SK-N-SH (cell line): ENCODE data around the gene GRK5. TPM values are rescaled to one million over a fixed set of nuclear protein-coding genes. Genes with fewer than 3 reads are reported as not detected.

Experiments
- CTCF ChIA-PET: fragments of 300-600, 350-600 bp; formaldehyde crosslinking; extraction: SDS; loops from one replicate; lab custom pipeline; 2021; lab: Yijun Ruan, JAX
- POLR2A ChIA-PET: fragments of 350-600 bp; sonication (Branson Sonifier 250); formaldehyde crosslinking; extraction: SDS; loops from one replicate; lab custom pipeline; 2020; ENCODE audit warnings: antibody characterized with exemption, inconsistent platforms; lab: Yijun Ruan, JAX
- DNase-seq: peaks from one replicate; pipeline ENCODE4 v3.0.0; 2012
- H2AFZ ChIP-seq: fragments of 200-600 bp; sonication (generic); 2 replicates; pipeline ENCODE4 v1.8.1; 2016; ENCODE audit warnings: antibody characterized with exemption, mild to moderate bottlenecking, low read depth
- H3F3A ChIP-seq: fragments of 200-600 bp; sonication (generic); replicated peaks from 2 replicates; pipeline ENCODE3; 2016; ENCODE audit warnings: antibody characterized with exemption, mild to moderate bottlenecking; ENCODE audit not compliant: insufficient read depth
- H3K27ac ChIP-seq, 2 experiments: fragments of 200-500 bp in 1 of 2; fragments of 200-600 bp in 1 of 2; sonication (Bioruptor generic) in 1 of 2; sonication (generic), shearing (Covaris generic) in 1 of 2; 2 replicates each; pipeline versions ENCODE4 v1.5.1 to v1.6.1; 2014 to 2016; ENCODE audit warnings: low read depth in 2 of 2, inconsistent platforms in 1 of 2, low read length in 1 of 2, mild to moderate bottlenecking in 1 of 2, mixed read lengths in 1 of 2
- H3K27me3 ChIP-seq: fragments of 200-600 bp; sonication (generic), shearing (Covaris generic); 2 replicates; pipeline ENCODE4 v1.6.1; 2016; ENCODE audit warnings: mixed run types; ENCODE audit not compliant: insufficient read depth
- H3K36me3 ChIP-seq, 2 experiments: fragments of 200-500 bp in 1 of 2; fragments of 200-600 bp in 1 of 2; sonication (Bioruptor generic) in 1 of 2; sonication (generic) in 1 of 2; replicated peaks in 1 of 2; 2 replicates each; pipeline versions ENCODE3 to v1.5.1; 2014 to 2016; ENCODE audit warnings: low read length in 1 of 2, mild to moderate bottlenecking in 1 of 2; ENCODE audit not compliant: insufficient read depth in 2 of 2, control insufficient read depth in 1 of 2
- H3K4me1 ChIP-seq, 2 experiments: fragments of 200-500 bp in 1 of 2; fragments of 200-600 bp in 1 of 2; sonication (Bioruptor generic) in 1 of 2; sonication (generic), shearing (Covaris generic) in 1 of 2; 2 replicates each; pipeline versions ENCODE4 v1.5.1 to v1.6.1; 2014 to 2016; ENCODE audit warnings: low read depth in 1 of 2, low read length in 1 of 2, mixed run types in 1 of 2; ENCODE audit not compliant: insufficient read depth in 2 of 2, control insufficient read depth in 1 of 2
- H3K4me2 ChIP-seq: fragments of 200-600 bp; sonication (generic), shearing (Covaris generic); 2 replicates; pipeline ENCODE4 v1.6.1; 2017; ENCODE audit warnings: mixed run types
- H3K4me3 ChIP-seq, 2 experiments: fragments of 200-500 bp in 1 of 2; fragments of 200-600 bp in 1 of 2; sonication (Bioruptor generic) in 1 of 2; sonication (generic), shearing (Covaris generic) in 1 of 2; 2 replicates each; pipeline versions ENCODE4 v1.5.1 to v1.8.1; 2014 to 2016; ENCODE audit warnings: low read depth in 2 of 2, inconsistent platforms in 1 of 2, low read length in 1 of 2, mild to moderate bottlenecking in 1 of 2, mixed read lengths in 1 of 2, moderate library complexity in 1 of 2
- H3K79me2 ChIP-seq: fragments of 200-600 bp; sonication (generic); 2 replicates; pipeline ENCODE4 v1.8.1; 2017; ENCODE audit warnings: mild to moderate bottlenecking; ENCODE audit not compliant: insufficient read depth
- H3K9ac ChIP-seq: fragments of 200-600 bp; sonication (generic); 2 replicates; pipeline ENCODE4 v1.6.1; 2017; ENCODE audit warnings: mixed run types
- H3K9me2 ChIP-seq: fragments of 200-600 bp; sonication (generic); 2 replicates; pipeline ENCODE4 v1.6.1; 2017; ENCODE audit warnings: mixed run types
- H3K9me3 ChIP-seq: fragments of 200-600 bp; sonication (generic); 2 replicates; pipeline ENCODE4 v1.6.1; 2017; ENCODE audit warnings: mixed run types, mild to moderate bottlenecking, moderate library complexity
- H4K20me1 ChIP-seq: fragments of 200-600 bp; sonication (generic); 2 replicates; pipeline ENCODE4 v1.6.1; 2017; ENCODE audit warnings: mild to moderate bottlenecking, mixed run types; ENCODE audit not compliant: insufficient read depth
- CHD2 ChIP-seq: fragments of 150-350 bp; IDR thresholded peaks from 2 replicates; pipeline ENCODE4 v1.6.1; 2018; ENCODE audit warnings: low read length; ENCODE audit not compliant: partially characterized antibody
- ELF1 ChIP-seq: IDR thresholded peaks from 2 replicates; pipeline ENCODE4 v1.4.0; 2012
- EZH2phosphoT487 ChIP-seq: fragments of 200-600 bp; sonication (generic); IDR thresholded peaks from 2 replicates; pipeline ENCODE4 v1.6.1; 2017; ENCODE audit warnings: low read depth, mixed run types, mild to moderate bottlenecking, antibody characterized with exemption, moderate library complexity, borderline replicate concordance
- FOSL2 ChIP-seq: IDR thresholded peaks from 2 replicates; pipeline ENCODE4 v1.4.0; 2012; ENCODE audit warnings: low read depth, mild to moderate bottlenecking, moderate library complexity, borderline replicate concordance
- FOXM1 ChIP-seq: IDR thresholded peaks from 2 replicates; pipeline ENCODE4 v1.4.0; 2012; ENCODE audit warnings: low read depth, mild to moderate bottlenecking
- GABPA ChIP-seq: IDR thresholded peaks from 2 replicates; pipeline ENCODE4 v1.4.0; 2012; ENCODE audit warnings: low read depth, mild to moderate bottlenecking
- IRF3 ChIP-seq: fragments of 150-350 bp; IDR thresholded peaks from 2 replicates; pipeline ENCODE4 v1.6.1; 2016; ENCODE audit warnings: mild to moderate bottlenecking, low read depth, low read length
- JUND ChIP-seq: IDR thresholded peaks from 2 replicates; pipeline ENCODE4 v1.4.0; 2012
- MXI1 ChIP-seq: IDR thresholded peaks from 2 replicates; pipeline ENCODE4 v1.6.1; 2012; ENCODE audit warnings: mild to moderate bottlenecking, low read depth, low read length, improper control_type of control experiment
- NRF1 ChIP-seq: IDR thresholded peaks from 2 replicates; pipeline ENCODE4 v1.6.1; 2012; ENCODE audit warnings: low read depth, mild to moderate bottlenecking, low read length
- PBX3 ChIP-seq: IDR thresholded peaks from 2 replicates; pipeline ENCODE4; 2012
- RAD21 ChIP-seq: IDR thresholded peaks from 2 replicates; pipeline ENCODE4 v1.6.1; 2012; ENCODE audit warnings: mild to moderate bottlenecking, low read length
- RCOR1 ChIP-seq: fragments of 150-350 bp; IDR thresholded peaks from 2 replicates; pipeline ENCODE4 v1.6.1; 2017; ENCODE audit warnings: antibody characterized with exemption, low read length
- REST ChIP-seq: IDR thresholded peaks from 2 replicates; pipeline ENCODE4 v1.6.1; 2012; ENCODE audit warnings: mild to moderate bottlenecking, low read depth, low read length, moderate library complexity
- SIN3A ChIP-seq: IDR thresholded peaks from 2 replicates; pipeline ENCODE4 v1.6.1; 2012; ENCODE audit warnings: low read depth, mild to moderate bottlenecking, low read length, moderate library complexity, borderline replicate concordance
- SMC3 ChIP-seq: IDR thresholded peaks from 2 replicates; pipeline ENCODE4 v1.6.1; 2012; ENCODE audit warnings: low read depth, low read length, improper control_type of control experiment
- TAF1 ChIP-seq: IDR thresholded peaks from 2 replicates; pipeline ENCODE4 v1.6.1; 2012; ENCODE audit warnings: low read depth, mild to moderate bottlenecking, low read length, moderate library complexity, borderline replicate concordance
- TCF12 ChIP-seq: IDR thresholded peaks from 2 replicates; pipeline ENCODE4 v1.4.0; 2012
- USF2 ChIP-seq: fragments of 150-350 bp; IDR thresholded peaks from 2 replicates; pipeline ENCODE4 v1.6.1; 2017; ENCODE audit warnings: antibody characterized with exemption, low read length, low read depth, borderline replicate concordance
- YY1 ChIP-seq: IDR thresholded peaks from 2 replicates; pipeline ENCODE4 v1.4.0; 2012; ENCODE audit warnings: low read depth, mild to moderate bottlenecking
- WGBS: methylation state at CpG from one replicate; pipeline ENCODE4 v1.1.6; 2017; ENCODE audit warnings: low lambda C conversion rate; 5-methylcytosine and 5-hydroxymethylcytosine counted together
- polyA plus RNA-seq, 3 experiments: library from polyadenylated mRNA; depleted of rRNA; stranded (reverse); fragments of >200 nt; gene quantifications; 2 replicates each; pipeline ENCODE4 v1.2.3, GENCODE V29; 2012

GRK5 gene
- polyA plus RNA-seq, 1 of the 3 experiments (the other 2 are of a cell fraction): 12.1 TPM

GRCh38 chr10:119292968-119293760, 85.8 kb downstream of the GRK5 start:
- ChIA-PET POLR2A (no interaction called here), CTCF (interaction anchor here (0.9 kb wide), 1 partner anchor 26 kb away, joined by 3 read pairs; no protein-coding TSS in a partner anchor)
- Histone ChIP-seq H3K36me3 (no peaks in the 10 kb centered on the region), H3F3A (no peaks in the 10 kb centered on the region), H3K9ac (no peak overlapping the region), H3K4me2 (no peak overlapping the region), H3K4me1 (peaks cover 0 to 22% of the 10 kb centered on the region in 2 experiments; a peak in 1 of 4 replicates), H3K9me3 (no peaks in the 10 kb centered on the region), H3K27ac (no peak overlapping the region), H4K20me1 (no peaks in the 10 kb centered on the region), H3K79me2 (no peaks in the 10 kb centered on the region), H3K27me3 (no peaks in the 10 kb centered on the region), H2AFZ (no peak overlapping the region), H3K4me3 (no peak overlapping the region), H3K9me2 (no peaks in the 10 kb centered on the region)
- WGBS: 89% methylated on average over 11 of the region's 11 CpGs
- no peak for DNase-seq
- TF ChIP-seq FOXM1 (no peak), CHD2 (no peak), TAF1 (no peak), SIN3A (no peak), JUND (no peak), EZH2phosphoT487 (no peak), PBX3 (no peak), MXI1 (no peak), RCOR1 (no peak)

GRCh38 chr10:119296703-119297102, 89.3 kb downstream of the GRK5 start:
- no peak overlapping the region for H3K4me3 ChIP-seq
- no peak for DNase-seq

More at GRCh38 chr10:119296703-119297102, 89.3 kb downstream of the GRK5 start:
- Histone ChIP-seq H3K36me3 (no peaks in the 10 kb centered on the region), H3F3A (no peaks in the 10 kb centered on the region), H3K79me2 (no peaks in the 10 kb centered on the region), H4K20me1 (no peaks in the 10 kb centered on the region), H3K27me3 (no peaks in the 10 kb centered on the region), H3K9me2 (no peaks in the 10 kb centered on the region), H3K4me2 (no peak overlapping the region), H3K9ac (no peak overlapping the region)
- POLR2A ChIA-PET: no interaction called here
- CTCF ChIA-PET: interaction anchor here (1.6 kb wide), 1 partner anchor 90 kb away, joined by 6 read pairs; the partner anchor contains the start of gene GRK5
- TF ChIP-seq REST: no peak
- TF ChIP-seq SMC3: no peak
- TF ChIP-seq ELF1: no peak
- TF ChIP-seq TCF12: no peak
- no peak for TF ChIP-seq FOSL2
- TF ChIP-seq FOXM1: no peak
- TF ChIP-seq NRF1: no peak
- TF ChIP-seq RCOR1: no peak
- no peak for TF ChIP-seq USF2
- TF ChIP-seq RAD21: no peak
- TF ChIP-seq EZH2phosphoT487: no peak
- no peak for TF ChIP-seq IRF3
- TF ChIP-seq GABPA: no peak
- TF ChIP-seq YY1: no peak
- TF ChIP-seq, all 33 proteins: peak for 0
- 92% methylated on average over 4 of the region's 4 CpGs for WGBS
- Histone ChIP-seq H3K4me1 (peaks cover 0 to 9% of the 10 kb centered on the region in 2 experiments; a peak in 2 of 4 replicates), H3K27ac (no peak overlapping the region), H3K9me3 (no peaks in the 10 kb centered on the region), H2AFZ (no peak overlapping the region)
